Activated CD4-positive, alpha-beta T cell treated with anti-CD3 and anti-CD28 coated beads, Interleukin-2, amount 50 U/mL, for 48 hours (primary cell): Measurements from ENCODE around the gene ENTPD6.
"Not testable (repeated sequence)": the region's sequence is repeated elsewhere in the genome, so short reads cannot be mapped to it uniquely, and the experiment has no call there.

Experiments
- DNase-seq, 2 experiments: peaks; one replicate each; pipeline ENCODE4 v3.0.0-alpha.2; 2020

The ENTPD6 gene

DNA sequence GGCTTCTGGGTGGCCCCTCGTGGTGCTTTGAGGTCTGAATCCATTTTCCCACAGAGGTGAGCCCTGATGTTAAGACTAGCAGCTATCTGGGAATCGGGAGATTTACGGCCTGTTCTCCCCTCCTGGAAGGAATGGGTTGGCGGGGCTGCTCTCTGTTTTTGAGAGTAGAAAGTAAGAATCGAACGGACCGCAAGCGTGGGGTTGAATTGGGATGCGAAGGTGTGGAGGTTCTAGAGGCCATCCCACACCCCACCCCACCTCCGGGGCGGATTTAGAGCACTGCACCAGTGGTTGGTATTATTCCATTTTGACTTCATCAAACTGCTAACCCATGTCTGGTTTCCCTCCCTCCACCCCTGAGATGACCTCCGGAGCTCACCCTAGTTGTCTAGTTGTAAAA lies 63.8 kb downstream of the ENTPD6 start:
- DNase-seq = no peak

DNA sequence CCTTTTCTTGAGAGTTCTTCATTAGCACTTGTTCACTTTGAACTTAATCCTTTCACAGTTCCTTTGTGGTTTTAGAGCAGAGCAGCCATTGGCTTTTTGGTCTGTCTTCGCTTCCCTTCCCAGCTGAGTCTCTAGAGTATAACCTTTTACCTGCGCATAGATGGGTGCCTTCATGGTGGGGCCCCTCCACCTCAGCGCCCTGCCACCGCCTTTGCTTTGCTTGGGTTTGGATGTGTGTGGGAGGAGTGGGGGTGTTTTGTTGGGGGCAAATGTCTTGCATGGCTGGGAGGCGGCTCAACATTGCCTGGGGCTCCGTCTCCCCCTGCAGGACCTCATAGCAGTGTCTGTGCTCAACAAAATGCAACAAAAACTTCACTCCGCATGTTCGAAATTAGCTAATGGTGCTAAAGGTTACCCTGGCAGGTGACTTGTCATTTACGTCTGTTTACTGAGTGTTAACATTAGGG lies 64.3 kb downstream of the ENTPD6 start:
- no peak for DNase-seq

DNA sequence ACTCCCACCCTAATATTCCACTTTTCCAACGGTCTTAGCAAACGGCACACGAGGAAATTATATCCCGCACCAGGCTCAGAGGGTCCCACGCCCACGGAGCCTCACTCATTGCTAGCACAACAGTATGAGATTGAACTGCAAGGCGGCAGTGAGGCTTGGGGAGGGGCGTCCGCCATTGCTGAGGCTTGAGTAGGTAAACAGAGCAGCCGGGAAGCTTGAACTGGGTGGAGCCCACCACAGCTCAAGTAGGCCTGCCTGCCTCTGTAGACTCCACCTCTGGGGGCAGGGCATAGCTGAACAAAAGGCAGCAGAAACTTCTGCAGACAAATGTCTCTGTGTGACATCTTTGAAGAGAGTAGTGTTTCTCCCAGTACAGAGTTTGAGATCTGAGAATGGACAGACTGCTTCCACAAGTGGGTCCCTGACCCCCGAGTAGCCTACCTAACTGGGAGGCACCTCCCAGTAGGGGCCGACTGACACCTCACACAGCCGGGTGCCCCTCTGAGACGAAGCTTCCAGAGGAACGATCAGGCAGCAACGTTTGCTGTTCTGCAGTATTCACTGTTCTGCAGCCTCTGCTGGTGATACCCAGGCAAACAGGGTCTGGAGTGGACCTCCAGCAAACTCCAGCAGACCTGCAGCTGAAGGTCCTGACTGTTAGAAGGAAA lies 65.4 kb downstream of the ENTPD6 start:
- DNase-seq = not testable (repeated sequence)

DNA sequence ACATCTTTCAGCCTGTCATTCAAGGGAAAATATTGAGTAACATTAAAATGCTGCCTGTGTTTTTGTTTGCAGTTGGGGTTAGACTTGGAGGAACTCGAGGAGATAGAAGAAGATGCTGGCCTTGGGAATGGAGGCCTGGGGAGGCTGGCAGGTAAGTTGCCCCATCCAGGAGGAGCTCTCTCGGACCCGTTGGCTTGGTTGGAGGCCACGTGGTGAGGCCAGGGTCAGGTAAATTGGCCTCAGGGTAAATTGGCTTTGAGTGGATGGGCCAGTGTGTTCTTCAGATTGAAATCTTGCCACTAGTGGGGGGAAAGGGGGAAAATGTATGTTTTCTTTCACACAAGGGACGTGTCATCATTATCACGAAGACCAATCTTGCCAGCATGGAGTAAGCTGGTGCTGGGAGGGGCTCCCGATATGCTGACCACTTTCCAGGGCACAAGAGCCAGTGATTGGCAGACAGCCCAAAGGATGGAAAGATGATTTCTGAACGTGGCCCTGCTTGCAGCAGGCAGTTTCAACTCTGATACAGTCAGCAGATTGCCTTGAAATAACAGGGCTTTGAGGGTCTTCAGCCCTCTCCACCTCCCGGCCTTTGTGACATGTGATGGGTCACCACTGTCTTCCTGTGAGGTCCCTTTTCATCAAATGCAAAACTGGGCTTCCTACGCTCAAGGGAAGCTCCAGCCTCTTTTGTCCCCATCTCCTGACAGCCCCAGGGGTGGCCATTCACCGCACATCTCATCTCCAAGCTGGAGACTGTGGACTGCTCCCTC lies 73.7 kb downstream of the ENTPD6 start:
- DNase-seq = no peak

DNA sequence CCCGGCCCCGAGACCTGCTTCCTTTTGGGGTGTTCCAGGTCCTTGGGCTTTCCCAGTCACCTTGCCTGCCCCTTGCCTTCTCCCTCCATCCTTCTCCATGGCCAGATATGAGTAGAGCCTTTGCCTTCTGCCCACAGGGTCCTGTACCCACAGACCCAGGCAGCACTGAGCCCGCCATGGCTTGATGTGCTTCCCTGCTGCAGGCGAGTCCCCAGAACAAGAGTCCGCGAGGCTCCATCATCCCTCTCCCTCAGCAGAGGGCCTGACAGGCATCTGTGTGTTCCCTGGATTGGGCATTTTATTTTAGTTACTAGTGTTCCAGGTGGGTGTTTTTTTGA lies 74.3 kb downstream of the ENTPD6 start:
- no peak for DNase-seq

DNA sequence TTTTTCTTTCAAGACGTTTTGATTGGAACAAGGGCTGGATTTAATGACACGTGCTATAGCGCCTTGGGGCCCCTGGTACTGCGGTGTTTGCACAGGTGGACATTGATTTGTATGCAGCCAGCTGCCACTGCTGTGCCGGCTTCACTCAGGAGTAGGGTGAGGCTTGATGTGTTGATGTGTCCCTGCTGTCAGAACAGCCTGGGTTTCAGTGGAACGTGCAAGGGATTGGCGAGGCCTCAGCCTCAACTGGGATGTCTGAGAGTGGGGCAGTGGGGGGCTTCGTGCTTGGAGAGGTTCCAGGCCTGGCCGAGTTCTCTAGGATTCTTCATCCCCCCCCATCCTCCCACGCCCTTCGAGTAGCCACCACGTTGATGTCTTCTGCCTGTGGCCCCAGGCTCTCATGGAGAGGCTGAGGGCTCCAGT lies 75.3 kb downstream of the ENTPD6 start:
- DNase-seq = no peak

DNA sequence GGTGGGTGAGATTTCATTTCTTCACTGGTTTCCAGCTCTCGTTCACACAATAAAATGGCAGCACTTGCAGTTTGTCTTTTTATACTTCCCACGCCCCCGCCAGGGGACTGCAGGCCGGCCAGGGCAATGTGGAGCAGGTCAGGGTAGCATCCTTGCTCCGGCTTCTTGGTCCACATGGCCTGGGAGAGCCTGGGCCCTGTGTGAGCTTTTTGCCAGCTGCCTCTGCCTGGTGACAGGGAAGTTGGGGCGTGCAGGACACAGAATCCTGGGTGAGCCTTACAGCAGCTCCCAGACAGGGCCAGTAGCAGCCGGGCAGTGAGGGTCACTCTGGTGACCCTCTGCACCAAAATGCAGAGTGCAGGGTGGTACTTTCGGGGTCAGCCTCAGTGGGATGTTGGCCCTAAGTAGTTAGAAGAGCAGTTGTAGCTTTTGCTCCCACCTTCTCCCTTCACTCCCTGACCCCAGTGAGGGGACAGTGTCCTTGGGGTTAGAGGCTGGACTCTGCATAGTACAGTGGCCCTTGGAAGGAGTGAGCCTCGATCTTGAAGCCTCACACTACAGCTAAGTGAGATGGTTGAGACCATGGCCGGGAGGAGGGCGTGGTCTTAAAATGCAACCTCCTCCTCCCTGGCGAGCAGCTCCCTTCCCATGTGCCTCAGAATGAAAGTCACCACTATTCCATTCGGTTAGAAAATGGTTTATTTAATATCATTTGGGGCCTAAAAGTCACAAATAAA lies 76.1 kb downstream of the ENTPD6 start:
- DNase-seq = no peak

DNA sequence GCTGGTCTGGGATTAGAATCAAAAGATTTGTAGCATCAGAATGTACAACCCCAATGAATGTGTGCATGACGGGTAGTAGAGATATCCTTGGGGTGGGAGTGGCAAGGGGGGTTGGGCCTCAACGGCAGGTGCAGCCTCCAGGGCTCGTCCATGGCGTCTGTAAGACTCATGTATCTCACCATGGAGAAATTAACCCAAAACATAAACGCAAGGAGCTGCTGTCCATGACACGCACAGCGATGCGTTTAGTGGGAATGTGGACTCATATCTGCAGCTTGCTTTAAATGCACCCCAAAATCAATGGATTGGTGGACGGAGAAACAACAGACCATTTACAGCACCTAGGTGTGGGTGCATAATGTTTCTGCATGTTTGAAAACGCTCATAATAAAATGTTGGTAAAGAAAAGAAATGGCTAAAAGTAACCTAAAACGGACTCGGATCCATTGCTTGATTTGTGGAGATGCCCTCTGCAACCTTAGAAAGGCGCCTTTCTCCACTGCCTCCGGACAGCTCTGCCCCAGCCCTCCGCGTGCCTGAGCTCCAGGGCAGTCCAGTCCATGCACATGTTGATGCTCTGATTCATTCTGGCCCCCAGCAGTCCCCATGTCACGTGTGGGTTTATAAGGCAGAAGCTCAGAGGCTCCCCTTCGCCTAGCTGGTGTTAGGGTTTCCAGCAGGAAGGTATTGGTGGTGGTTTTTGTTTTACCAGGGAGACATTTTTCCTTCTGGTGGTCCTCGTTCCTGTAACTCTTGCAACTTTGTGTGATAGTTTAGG lies 76.9 kb downstream of the ENTPD6 start:
- DNase-seq = no peak

DNA sequence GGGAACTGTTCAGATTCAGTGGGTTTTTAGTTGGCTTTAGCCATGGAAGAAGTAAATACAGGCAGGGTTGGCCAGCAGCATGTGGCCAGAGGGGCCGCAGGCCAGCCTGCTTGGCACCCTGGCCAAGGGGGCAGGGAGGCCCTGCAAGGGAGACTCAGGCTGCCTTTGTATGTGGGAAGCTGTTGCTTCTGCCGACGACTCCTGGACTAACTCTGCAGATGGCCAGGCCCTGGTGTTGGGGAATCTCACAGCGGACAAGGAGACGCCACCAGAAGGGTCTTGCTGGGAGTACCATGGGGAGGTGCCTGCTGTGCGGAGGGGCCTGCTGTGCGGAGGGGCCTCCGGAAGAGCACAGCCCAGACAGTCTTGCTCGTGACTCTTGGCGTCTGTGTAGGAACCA lies 77.5 kb downstream of the ENTPD6 start:
- DNase-seq = no peak

DNA sequence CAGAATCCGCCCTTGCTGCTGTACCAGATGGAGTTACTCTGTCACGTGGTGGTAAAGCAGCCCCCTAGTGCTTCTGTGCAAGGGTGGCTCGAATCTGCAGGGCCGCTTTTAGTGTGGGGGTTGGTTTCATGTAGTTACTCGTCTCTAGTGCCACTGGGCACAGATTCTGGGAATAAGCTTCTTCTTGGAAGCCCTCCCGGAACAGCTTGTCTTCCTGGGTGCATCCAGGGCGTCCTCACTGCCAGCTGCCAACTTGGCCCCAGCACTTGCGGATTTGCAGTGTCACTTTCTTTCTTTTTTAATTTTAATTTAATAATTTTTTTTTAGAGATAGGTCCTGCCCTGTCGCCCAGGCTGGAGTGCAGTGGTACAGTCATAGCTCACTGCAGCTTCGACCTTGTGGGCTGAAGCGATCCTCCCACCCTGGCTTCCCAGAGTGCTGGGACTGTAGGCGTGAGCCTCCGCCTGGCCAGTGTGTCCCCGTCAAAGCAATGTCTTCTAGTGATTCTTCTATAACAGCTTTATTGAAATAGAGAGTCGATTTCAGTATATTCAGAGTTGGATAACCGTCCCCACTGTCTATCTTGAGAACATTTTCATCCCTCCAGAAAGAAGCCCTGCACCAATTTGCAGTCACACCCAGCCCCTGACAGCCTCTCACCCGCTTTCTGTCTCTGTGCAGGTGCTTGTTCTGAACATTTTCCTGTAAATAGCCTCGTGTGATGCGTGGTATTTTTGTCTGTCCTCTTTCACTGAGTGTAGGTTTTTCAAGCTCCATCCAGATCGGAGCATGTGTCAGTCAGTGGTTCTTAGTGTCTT lies 78.2 kb downstream of the ENTPD6 start:
- DNase-seq = no peak

DNA sequence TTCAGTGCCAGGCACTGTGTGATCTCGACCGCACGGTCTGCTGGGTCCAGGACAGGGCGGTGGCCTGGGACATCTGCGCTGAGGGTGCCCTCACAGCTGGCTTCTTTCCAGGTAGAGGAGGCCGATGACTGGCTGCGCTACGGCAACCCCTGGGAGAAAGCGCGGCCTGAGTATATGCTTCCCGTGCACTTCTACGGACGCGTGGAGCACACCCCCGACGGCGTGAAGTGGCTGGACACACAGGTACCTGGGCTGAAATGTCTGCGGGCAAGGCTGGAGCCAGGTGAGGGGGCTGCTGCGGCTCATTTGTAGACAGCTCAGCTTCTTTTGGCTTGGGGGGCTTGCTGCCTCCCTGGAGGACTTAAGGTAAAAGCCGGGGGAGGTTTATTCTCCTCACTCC lies 79.0 kb downstream of the ENTPD6 start:
- DNase-seq = no peak

DNA sequence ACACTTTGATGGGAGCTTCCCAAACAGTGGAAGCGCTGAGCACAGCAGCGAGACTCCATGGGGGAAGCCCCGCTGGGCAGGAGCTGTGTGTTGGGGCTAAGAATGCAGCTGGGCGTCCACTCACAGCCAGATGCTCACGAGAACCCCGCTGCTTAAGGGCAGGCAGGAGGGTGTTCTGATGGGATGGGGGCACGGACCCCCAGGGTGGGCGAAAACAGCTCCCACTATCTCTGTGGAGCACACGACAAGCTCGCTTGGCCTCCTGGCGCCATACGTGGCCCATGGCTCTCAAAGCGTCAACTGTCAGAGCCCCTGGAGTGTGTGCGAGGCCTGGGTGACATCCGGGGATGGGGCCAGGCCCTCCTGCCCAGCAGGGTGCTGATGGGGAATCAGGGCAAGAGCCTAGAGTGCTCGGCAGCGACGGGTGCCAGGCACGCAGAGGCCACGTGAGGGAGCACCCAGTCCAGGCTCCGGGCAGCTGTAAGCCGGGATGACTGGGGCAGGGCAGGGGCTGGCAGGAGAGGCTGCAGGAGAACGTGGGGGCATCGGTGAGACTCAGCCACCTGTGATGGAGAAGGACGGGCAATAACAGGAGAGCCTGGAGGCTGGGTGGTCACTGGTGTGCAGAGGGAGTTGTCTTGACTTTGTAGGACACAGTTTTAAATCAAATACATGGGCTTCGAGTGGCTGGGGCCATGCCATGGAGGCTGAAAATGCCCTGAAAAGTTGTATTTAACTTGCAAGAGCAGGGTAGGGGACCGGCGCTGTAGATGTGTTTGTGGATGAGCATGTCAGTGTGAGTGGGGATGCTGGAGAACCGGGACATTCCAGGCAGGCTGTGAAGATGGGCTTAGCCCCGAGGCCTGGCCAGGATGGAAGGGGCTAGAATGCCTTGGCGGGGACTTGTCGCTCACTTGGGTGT lies 79.6 kb downstream of the ENTPD6 start:
- DNase-seq = no peak

DNA sequence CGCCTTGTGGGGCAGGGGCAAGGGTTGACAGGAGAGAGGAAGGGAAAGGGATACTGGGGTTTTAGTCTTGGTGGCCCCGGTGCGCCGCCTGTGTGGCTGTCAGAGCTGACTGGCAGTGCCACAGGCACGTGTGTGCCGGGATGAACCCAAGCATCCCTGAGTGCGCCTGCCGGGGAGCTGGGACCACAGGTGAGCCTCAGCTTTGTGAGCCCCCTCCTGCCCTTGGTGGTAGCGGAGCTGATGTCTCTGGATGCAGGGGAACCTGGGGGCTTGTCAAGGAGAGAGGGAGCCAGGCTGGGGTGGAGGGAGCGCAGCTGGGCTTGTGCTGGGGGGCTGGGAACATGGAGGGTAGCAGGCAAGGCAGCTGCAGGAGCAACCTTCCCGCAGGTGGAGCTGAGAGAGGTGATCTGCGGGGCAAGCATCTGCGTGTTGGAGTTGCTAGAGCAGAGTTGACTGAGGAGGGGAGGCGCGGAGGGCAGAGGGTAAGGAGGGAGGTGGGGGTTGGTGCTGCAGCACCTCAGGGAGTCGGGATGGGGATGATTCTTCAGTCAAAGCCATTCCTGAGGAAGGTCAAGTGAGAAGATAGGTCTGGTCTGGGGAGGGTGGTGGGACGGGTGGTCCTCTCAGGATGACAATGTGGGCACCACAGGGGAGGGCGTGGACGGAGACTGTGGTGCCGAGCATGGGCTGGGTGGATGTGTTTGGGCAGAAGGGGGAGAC lies 80.5 kb downstream of the ENTPD6 start:
- DNase-seq = no peak
